Raji (cell line): ENCODE data around the gene TRAPPC3.

ENCODE experiments used
- POLR2A ChIP-seq: IDR thresholded peaks from 2 replicates; pipeline ENCODE4 v1.6.1; 2011; ENCODE audit warnings: low read depth, low read length, control low read depth; ENCODE audit not compliant: insufficient read depth

Gene TRAPPC3

DNA sequence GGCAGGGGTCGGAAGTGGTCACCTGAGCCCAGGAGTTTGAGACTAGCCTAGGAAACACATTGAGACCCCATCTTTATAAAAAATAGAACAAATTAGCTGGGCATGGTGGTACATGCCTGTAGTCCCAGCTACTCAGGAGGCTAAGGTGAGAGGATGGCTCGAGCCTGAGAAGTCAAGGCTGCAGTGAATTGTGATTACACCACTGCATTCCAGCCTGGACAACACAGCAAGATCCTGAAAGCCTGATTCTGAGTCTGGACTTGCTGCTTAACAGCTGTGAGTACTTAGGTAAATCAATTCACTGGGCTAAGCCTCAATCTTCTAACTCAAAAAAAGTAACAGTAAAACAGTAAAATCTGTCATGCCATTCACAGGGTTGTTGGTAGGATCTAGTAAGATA, 4.9 kb downstream of the TRAPPC3 start:
- no peak for TF ChIP-seq POLR2A

- TF ChIP-seq POLR2A, result no peak
These were observed 5.9 kb downstream of the TRAPPC3 start for GRCh38 chr1:36143424-36143823.

- no peak for TF ChIP-seq POLR2A
These were observed 7.2 kb downstream of the TRAPPC3 start for GRCh38 chr1:36142121-36142520.

DNA sequence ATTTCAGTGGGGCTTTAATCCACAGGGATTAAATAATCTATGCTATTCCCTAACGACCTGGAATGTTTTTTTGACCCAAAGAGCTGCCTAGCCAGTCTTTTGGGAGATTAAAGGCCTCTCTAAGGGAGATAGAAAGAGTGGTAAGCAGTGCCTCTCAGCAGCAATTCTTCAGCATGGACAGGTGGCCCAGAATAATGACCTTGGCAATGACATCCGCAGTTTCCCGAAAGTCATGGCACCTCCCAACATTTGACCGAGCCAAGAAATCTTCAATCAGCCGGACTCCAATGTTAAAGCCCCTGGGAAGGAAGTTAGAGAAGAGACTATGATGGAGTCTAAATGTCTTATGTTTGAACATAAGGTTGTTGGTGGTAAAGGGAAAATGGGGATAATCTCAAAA, 9.8 kb downstream of the TRAPPC3 start:
- TF ChIP-seq POLR2A, result no peak

GRCh38 chr1:36137776-36138175, 11.5 kb downstream of the TRAPPC3 start:
- no peak for TF ChIP-seq POLR2A

- TF ChIP-seq POLR2A, result no peak
These were observed 12.1 kb downstream of the TRAPPC3 start for GRCh38 chr1:36137226-36137625.

DNA sequence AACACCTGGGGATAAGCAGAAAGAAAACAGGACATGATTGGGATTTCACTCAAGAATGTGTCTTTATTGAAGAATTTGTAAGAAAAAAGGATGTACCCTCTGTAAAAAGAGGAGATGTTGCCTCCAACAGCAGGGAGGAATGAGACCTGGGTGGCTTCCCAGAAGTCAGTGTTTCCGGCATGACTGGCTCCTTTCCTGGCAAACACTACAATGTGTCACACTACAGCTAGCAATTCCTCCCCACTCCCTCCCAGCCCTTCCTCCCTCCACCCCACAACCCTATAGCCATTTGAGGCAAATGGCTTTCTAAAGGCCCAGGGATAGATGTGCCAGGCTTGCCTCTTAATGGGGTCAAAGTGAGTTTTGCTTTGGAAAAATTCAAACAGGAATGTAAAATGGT, 12.8 kb downstream of the TRAPPC3 start:
- TF ChIP-seq POLR2A, result no peak

DNA sequence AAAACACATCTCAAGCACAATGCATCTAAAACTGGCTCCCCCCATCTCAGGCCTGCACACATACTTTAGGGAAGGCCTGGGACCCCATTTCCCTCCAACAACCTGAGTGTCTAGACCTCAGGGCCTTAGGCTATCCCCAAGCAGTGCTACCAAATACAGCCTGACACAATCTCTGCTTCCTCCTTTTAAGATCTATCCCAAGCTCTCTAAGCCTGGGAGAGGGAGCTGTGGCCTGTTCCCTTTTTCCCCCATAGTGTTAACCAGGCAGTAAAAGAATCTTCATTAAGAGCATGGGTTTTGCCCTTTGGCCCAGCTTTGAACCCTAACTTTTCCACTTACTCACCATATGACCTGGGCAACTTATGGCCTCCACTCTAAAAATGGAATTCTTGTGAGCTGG, 13.5 kb downstream of the TRAPPC3 start:
- no peak for TF ChIP-seq POLR2A

GRCh38 chr1:36135330-36135667, 14.0 kb downstream of the TRAPPC3 start:
- TF ChIP-seq POLR2A, result no peak

- TF ChIP-seq POLR2A, result no peak
These were observed 14.6 kb downstream of the TRAPPC3 start for GRCh38 chr1:36134505-36135329.

GRCh38 chr1:36134031-36134430, 15.3 kb downstream of the TRAPPC3 start:
- no peak for TF ChIP-seq POLR2A

DNA sequence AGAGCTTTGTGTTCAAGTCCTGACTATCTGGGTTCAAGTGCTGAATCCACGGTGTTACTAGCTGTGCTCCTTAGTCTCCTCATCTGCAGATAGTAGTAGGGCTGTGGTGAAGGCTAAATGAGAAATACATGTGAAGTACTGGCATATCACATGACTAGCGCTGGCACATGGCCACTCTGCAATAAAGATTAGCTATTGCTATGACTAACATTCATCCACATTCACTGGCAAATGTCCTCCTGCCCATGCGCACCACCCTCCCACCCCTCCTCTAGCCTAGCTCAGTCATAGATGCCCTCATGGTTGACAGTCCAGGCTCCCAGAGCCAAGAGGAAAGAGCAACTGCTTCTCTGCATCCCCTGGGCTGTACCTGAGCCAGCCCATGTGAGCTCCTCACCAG, 15.8 kb downstream of the TRAPPC3 start:
- no peak for TF ChIP-seq POLR2A

DNA sequence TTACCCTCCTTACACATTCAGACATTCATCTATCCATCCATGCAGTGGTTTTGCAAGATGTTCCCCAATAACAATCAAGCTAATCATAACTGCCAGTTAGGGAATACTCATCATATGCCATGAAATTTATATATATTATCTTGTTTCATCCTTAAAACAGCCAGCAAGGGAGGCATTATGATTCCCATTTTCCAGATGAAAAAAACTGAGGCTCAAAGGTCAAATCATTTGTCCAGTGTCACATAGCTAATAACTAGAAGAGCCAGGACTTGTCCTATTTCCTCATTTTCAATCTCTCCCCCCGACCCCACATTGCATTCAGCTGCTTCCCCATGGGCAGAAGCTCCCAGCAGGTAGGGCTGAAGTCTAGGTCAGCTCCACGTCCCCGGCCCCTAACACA, 17.3 kb downstream of the TRAPPC3 start:
- no peak for TF ChIP-seq POLR2A

DNA sequence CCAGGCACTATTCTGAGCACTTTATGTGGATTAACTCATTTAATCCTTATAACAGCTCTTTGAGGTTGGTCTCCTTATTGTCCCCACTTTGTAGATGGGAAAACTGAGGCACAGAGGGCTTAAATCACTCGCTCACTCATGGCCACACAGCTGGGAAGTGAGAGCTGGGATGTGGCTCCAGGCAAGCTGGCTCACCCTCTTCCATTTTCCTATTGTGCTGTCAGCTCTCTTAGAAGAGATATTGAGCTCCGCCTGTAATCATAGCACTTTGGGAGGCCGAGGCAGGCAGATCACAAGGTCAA, 20.4 kb downstream of the TRAPPC3 start:
- TF ChIP-seq POLR2A, result no peak

- TF ChIP-seq POLR2A, result no peak
These were observed 21.0 kb downstream of the TRAPPC3 start for GRCh38 chr1:36128126-36128904.

GRCh38 chr1:36126797-36127500, 22.3 kb downstream of the TRAPPC3 start:
- TF ChIP-seq POLR2A, result no peak
